Measurements from ENCODE around the gene TOMM20L.

Gene TOMM20L

DNA sequence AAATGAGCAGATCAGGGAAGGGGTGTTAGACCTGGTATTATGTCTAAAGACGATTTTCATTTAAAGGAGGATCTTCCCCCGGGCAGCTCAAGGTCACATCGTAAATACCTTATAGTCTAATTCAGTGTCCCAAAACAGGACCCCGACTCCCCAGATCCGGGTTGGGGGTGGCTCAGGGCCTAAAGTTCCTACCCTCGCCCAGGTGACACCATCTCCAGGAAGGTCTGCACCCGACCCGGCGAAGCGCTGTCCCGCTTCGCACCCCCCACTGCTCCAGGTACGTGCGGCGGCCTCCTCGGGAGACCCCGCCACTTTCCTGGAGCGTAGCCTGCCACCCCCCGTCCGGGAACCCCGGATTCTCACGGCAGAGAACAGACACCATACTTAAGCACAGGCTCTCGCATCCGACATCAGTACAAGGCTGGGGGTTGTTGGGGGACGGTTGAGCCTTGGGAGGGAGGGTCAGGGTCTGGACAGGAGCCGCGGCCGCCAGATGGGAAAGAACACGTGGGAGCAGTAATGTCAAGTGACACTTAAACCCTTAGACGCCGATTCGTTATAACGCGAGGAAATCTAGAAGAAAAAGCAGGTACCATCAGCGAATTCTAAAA is 31.0 kb downstream of the TOMM20L start:
- ChIA-PET POLR2A (interaction anchor here (1.5 kb wide), 1 partner anchor 29 kb away, joined by 5 read pairs; no protein-coding TSS in a partner anchor), CTCF (interaction anchor here (1.1 to 4.3 kb wide), 3 partner anchors 17 to 61 kb away, joined by 3 to 19 read pairs (median 3); partner anchors contain the start of gene TOMM20L)
- WGBS (ENCODE audit: insufficient coverage) = 0% methylated on average over 33 of the region's 35 CpGs
- H3K27ac ChIP-seq (ENCODE audit: insufficient read depth in 1 of 2, low read depth in 1 of 2, low read length in 2 of 2, poor library complexity in 1 of 2, severe bottlenecking in 2 of 2) = peak overlapping the region; percentile 98 to 99
- H3K36me3 ChIP-seq (ENCODE audit: control insufficient read depth in 4 of 4, insufficient read depth in 4 of 4, low read length in 3 of 4) = peaks cover 0 to 15% (median 9%) of the 10 kb centered on the region in 4 experiments
- DNase-seq = peak in 1 of 3 donors; percentile 66
- peak overlapping the region; percentile 84 to 100 (median 96) for H3K4me3 ChIP-seq (ENCODE audit: control insufficient read depth in 1 of 7, extremely low read depth in 1 of 7, insufficient read depth in 4 of 7, low read depth in 2 of 7, low read length in 6 of 7)
- peaks cover 4 to 34% (median 21%) of the 10 kb centered on the region in 4 experiments for H3K4me1 ChIP-seq (ENCODE audit: control extremely low read depth in 1 of 4, control insufficient read depth in 4 of 4, insufficient read depth in 4 of 4, low read length in 3 of 4)
- no peaks in the 10 kb centered on the region for H3K27me3 ChIP-seq (replicated peaks in 2 of 5; ENCODE audit: control insufficient read depth in 4 of 5, insufficient read depth in 5 of 5, low read length in 4 of 5)
- H3K9me3 ChIP-seq (ENCODE audit: control extremely low read depth in 1 of 5, control insufficient read depth in 4 of 5, insufficient read depth in 2 of 5, low read depth in 1 of 5, low read length in 4 of 5) = no peaks in the 10 kb centered on the region

DNA sequence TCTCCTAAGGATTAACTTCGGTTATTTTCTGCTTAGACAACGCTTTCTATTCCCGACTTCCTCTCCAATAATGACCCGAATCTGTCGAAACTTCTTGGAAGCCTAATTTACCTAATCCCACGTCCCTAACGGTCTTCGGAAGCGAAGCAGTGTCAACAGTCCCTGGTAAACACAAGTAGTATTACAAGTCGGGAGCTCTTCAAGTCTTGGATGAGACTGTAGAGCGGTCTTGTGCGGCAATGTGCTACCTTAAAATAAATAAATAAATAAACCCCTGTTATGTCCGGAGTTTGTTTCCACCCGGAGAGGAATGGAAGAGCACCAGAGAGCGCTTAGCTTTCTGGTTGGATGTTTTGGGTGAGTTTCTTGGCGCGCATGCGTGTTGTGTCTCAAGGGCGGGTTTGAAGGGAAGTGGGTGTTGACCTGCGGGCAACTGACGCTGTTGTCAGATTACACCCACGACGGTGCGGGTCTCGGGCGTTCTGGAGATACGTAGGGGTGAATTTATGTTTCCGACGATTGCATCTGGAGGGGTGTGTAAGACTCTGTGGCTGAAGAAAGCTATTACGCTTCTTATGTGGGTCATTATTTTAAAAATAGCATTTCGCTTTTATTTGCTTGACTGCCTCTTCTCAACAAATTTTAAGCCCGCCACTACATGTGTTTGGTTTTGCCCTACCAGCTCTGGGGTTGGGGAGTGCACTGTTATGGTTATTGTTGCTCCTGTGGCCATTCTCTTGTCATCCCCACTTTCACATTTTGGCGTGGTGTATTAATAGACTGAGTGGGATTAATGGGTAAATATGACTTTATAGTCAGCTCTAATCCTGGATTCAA is 31.8 kb downstream of the TOMM20L start, which contains the start of the genes KIAA0586 and TIMM9:
Gene KIAA0586 (plus strand): TSS at position 439 of the 837 bp plus-strand sequence. CDS start 546 bp downstream, outside the sequence.
Gene TIMM9 (minus strand): TSS at position 251 of the 837 bp plus-strand sequence. CDS start 15,586 bp downstream, outside the sequence.
- POLR2A ChIA-PET = interaction anchor here (0.6 to 1.5 kb wide), 4 partner anchors 10 to 323 kb away, joined by 3 to 6 read pairs (median 4); no protein-coding TSS in a partner anchor
- WGBS (ENCODE audit: insufficient coverage) = 0% methylated on average over 18 of the region's 33 CpGs
- DNase-seq = peak; percentile 99 to 100 (median 100)

DNA sequence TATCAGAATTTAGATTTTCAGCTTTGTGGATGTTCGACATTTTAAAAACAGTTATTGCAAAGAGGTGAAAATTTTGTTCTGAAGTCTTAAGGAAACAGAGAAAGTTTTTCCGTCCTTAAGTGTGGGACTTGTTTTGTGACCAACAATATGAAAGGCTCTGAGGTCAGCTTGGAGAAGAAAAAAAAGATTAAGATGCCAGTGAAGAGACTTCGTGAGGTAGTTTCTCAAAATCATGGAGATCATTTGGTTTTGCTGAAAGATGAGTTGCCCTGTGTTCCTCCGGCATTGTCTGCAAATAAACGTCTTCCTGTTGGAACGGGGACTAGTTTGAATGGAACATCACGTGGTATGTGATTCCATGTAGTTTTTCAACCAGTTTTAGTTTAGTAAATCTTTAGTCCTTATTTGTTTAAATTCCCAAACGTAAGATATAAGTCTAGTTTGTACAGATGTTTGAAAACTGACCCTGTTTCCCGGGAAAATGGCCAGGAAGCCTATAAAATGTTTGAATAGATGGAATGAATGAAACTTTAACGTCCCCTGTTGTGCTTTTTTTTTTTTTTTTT is 32.5 kb downstream of the TOMM20L start:
- Histone ChIP-seq H3K9me3 (ENCODE audit: control extremely low read depth in 1 of 5, control insufficient read depth in 4 of 5, insufficient read depth in 2 of 5, low read depth in 1 of 5, low read length in 4 of 5) (no peaks in the 10 kb centered on the region), H3K27me3 (replicated peaks in 2 of 5; ENCODE audit: control insufficient read depth in 4 of 5, insufficient read depth in 5 of 5, low read length in 4 of 5) (no peaks in the 10 kb centered on the region), H3K36me3 (ENCODE audit: control insufficient read depth in 4 of 4, insufficient read depth in 4 of 4, low read length in 3 of 4) (peaks cover 2 to 22% (median 11%) of the 10 kb centered on the region in 4 experiments), H3K4me1 (ENCODE audit: control extremely low read depth in 1 of 4, control insufficient read depth in 4 of 4, insufficient read depth in 4 of 4, low read length in 3 of 4) (peaks cover 4 to 34% (median 21%) of the 10 kb centered on the region in 4 experiments), H3K27ac (ENCODE audit: insufficient read depth in 1 of 2, low read depth in 1 of 2, low read length in 2 of 2, poor library complexity in 1 of 2, severe bottlenecking in 2 of 2) (peak overlapping the region; percentile 98 to 99), H3K4me3 (ENCODE audit: control insufficient read depth in 1 of 7, extremely low read depth in 1 of 7, insufficient read depth in 4 of 7, low read depth in 2 of 7, low read length in 6 of 7) (peak overlapping the region in 6 of 7 experiments; percentile 84 to 100 (median 96))
- DNase-seq = peak; percentile 36 to 74 (median 73)
- 0% methylated on average over 7 of the region's 10 CpGs for WGBS (ENCODE audit: insufficient coverage)
- CTCF ChIA-PET = interaction anchor here (0.9 to 4.3 kb wide), 2 partner anchors 13 to 33 kb away, joined by 4 to 19 read pairs; partner anchors contain the start of gene TOMM20L
- POLR2A ChIA-PET = interaction anchor here (0.6 to 1.5 kb wide), 4 partner anchors 10 to 324 kb away, joined by 3 to 6 read pairs (median 4); no protein-coding TSS in a partner anchor

More for the DNA sequence above, 31.8 kb downstream of the TOMM20L start, which contains the start of the genes KIAA0586 and TIMM9:
- CTCF ChIA-PET = interaction anchor here (0.9 to 4.3 kb wide), 3 partner anchors 14 to 62 kb away, joined by 3 to 19 read pairs (median 4); partner anchors contain the start of gene TOMM20L
- Histone ChIP-seq H3K27me3 (replicated peaks in 2 of 5; ENCODE audit: control insufficient read depth in 4 of 5, insufficient read depth in 5 of 5, low read length in 4 of 5) (no peaks in the 10 kb centered on the region), H3K36me3 (ENCODE audit: control insufficient read depth in 4 of 4, insufficient read depth in 4 of 4, low read length in 3 of 4) (peaks cover 0 to 16% (median 8%) of the 10 kb centered on the region in 4 experiments), H3K4me3 (ENCODE audit: control insufficient read depth in 1 of 7, extremely low read depth in 1 of 7, insufficient read depth in 4 of 7, low read depth in 2 of 7, low read length in 6 of 7) (peak within 1 kb of the TSS; percentile 84 to 100 (median 96)), H3K4me1 (ENCODE audit: control extremely low read depth in 1 of 4, control insufficient read depth in 4 of 4, insufficient read depth in 4 of 4, low read length in 3 of 4) (peaks cover 4 to 34% (median 21%) of the 10 kb centered on the region in 4 experiments), H3K27ac (ENCODE audit: insufficient read depth in 1 of 2, low read depth in 1 of 2, low read length in 2 of 2, poor library complexity in 1 of 2, severe bottlenecking in 2 of 2) (peak within 1 kb of the TSS; percentile 98 to 99), H3K9me3 (ENCODE audit: control extremely low read depth in 1 of 5, control insufficient read depth in 4 of 5, insufficient read depth in 2 of 5, low read depth in 1 of 5, low read length in 4 of 5) (no peaks in the 10 kb centered on the region)

DNA sequence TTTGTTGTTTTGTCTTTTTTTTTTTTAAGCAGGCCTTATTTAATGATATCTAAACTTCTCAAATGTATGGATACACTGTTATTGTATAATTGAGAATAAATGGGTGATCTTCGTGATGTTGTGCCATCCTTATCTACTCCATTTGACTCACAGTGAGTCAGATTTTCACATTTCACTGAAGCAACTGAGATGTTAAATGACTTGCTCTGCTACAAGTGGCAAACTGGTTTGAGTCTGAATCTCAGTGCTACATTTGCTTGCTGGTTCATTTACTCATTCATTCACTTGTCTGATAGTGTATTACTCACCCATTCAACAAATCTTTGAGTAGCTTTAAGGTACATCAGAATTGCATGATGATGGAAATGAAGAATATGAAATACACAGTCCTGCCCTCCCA is 34.4 kb downstream of the TOMM20L start:
- H3K4me1 ChIP-seq (ENCODE audit: control extremely low read depth in 1 of 4, control insufficient read depth in 4 of 4, insufficient read depth in 4 of 4, low read length in 3 of 4) = peaks cover 4 to 34% (median 20%) of the 10 kb centered on the region in 4 experiments
- POLR2A ChIA-PET = no interaction called here
- no peak overlapping the region for H3K27ac ChIP-seq (ENCODE audit: insufficient read depth in 1 of 2, low read depth in 1 of 2, low read length in 2 of 2, poor library complexity in 1 of 2, severe bottlenecking in 2 of 2)
- H3K27me3 ChIP-seq (replicated peaks in 2 of 5; ENCODE audit: control insufficient read depth in 4 of 5, insufficient read depth in 5 of 5, low read length in 4 of 5) = no peaks in the 10 kb centered on the region
- peaks cover 5 to 40% (median 13%) of the 10 kb centered on the region in 4 experiments for H3K36me3 ChIP-seq (ENCODE audit: control insufficient read depth in 4 of 4, insufficient read depth in 4 of 4, low read length in 3 of 4)
- CTCF ChIA-PET = no interaction called here
- H3K4me3 ChIP-seq (ENCODE audit: control insufficient read depth in 1 of 7, extremely low read depth in 1 of 7, insufficient read depth in 4 of 7, low read depth in 2 of 7, low read length in 6 of 7) = no peak overlapping the region
- no peaks in the 10 kb centered on the region for H3K9me3 ChIP-seq (ENCODE audit: control extremely low read depth in 1 of 5, control insufficient read depth in 4 of 5, insufficient read depth in 2 of 5, low read depth in 1 of 5, low read length in 4 of 5)
- DNase-seq = peak in 1 of 3 donors; percentile 3
- no CpG with 5 or more reads among the region's 1 CpG for WGBS (ENCODE audit: insufficient coverage)

DNA sequence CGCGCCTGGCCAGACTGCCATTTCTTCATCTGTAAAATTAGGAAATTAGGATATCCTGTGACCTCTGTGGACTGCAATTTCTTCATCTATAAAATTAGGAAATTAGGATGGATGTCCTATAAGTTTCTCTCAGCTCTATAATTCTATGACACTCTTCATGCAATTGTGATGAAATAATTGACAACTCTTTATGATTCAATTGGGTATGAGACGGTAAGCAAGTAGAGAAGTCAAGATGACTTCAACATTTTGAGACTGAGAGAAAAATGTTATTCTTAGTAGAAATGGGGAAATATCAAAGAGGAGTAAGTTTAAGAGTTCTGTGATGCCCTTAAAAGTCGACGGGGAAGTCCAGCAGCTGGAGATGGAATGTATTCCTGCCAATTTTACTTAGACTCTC is 43.7 kb downstream of the TOMM20L start:
- Histone ChIP-seq H3K9me3 (ENCODE audit: control extremely low read depth in 1 of 5, control insufficient read depth in 4 of 5, insufficient read depth in 2 of 5, low read depth in 1 of 5, low read length in 4 of 5) (no peaks in the 10 kb centered on the region), H3K27me3 (replicated peaks in 2 of 5; ENCODE audit: control insufficient read depth in 4 of 5, insufficient read depth in 5 of 5, low read length in 4 of 5) (no peaks in the 10 kb centered on the region), H3K4me1 (ENCODE audit: control extremely low read depth in 1 of 4, control insufficient read depth in 4 of 4, insufficient read depth in 4 of 4, low read length in 3 of 4) (no peaks in the 10 kb centered on the region), H3K27ac (ENCODE audit: insufficient read depth in 1 of 2, low read depth in 1 of 2, low read length in 2 of 2, poor library complexity in 1 of 2, severe bottlenecking in 2 of 2) (no peak overlapping the region), H3K36me3 (ENCODE audit: control insufficient read depth in 4 of 4, insufficient read depth in 4 of 4, low read length in 3 of 4) (peaks cover 11 to 55% (median 34%) of the 10 kb centered on the region in 4 experiments), H3K4me3 (ENCODE audit: control insufficient read depth in 1 of 7, extremely low read depth in 1 of 7, insufficient read depth in 4 of 7, low read depth in 2 of 7, low read length in 6 of 7) (no peak overlapping the region)
- no peak for DNase-seq
- ChIA-PET POLR2A (no interaction called here), CTCF (no interaction called here)
- WGBS (ENCODE audit: insufficient coverage) = 100% methylated on average over 3 of the region's 5 CpGs

GRCh38 chr14:58444627-58445026 is 48.9 kb downstream of the TOMM20L start:
- H3K9me3 ChIP-seq (ENCODE audit: control extremely low read depth in 1 of 5, control insufficient read depth in 4 of 5, insufficient read depth in 2 of 5, low read depth in 1 of 5, low read length in 4 of 5) = no peaks in the 10 kb centered on the region
- no peak for DNase-seq
- H3K27me3 ChIP-seq (replicated peaks in 2 of 5; ENCODE audit: control insufficient read depth in 4 of 5, insufficient read depth in 5 of 5, low read length in 4 of 5) = no peaks in the 10 kb centered on the region
- no peak overlapping the region for H3K4me3 ChIP-seq (ENCODE audit: control insufficient read depth in 1 of 7, extremely low read depth in 1 of 7, insufficient read depth in 4 of 7, low read depth in 2 of 7, low read length in 6 of 7)
- ChIA-PET POLR2A (no interaction called here), CTCF (interaction anchor here (0.6 kb wide), 1 partner anchor 978 kb away, joined by 3 read pairs; no protein-coding TSS in a partner anchor)
- H3K4me1 ChIP-seq (ENCODE audit: control extremely low read depth in 1 of 4, control insufficient read depth in 4 of 4, insufficient read depth in 4 of 4, low read length in 3 of 4) = no peaks in the 10 kb centered on the region
- H3K36me3 ChIP-seq (ENCODE audit: control insufficient read depth in 4 of 4, insufficient read depth in 4 of 4, low read length in 3 of 4) = peaks cover 3 to 56% (median 24%) of the 10 kb centered on the region in 4 experiments
- H3K27ac ChIP-seq (ENCODE audit: insufficient read depth in 1 of 2, low read depth in 1 of 2, low read length in 2 of 2, poor library complexity in 1 of 2, severe bottlenecking in 2 of 2) = no peak overlapping the region
- 100% methylated on average over 3 of the region's 5 CpGs for WGBS (ENCODE audit: insufficient coverage)

Measured in common myeloid progenitor, CD34-positive (primary cell).